ENCODE data around the gene SGF29.
"Not testable (repeated sequence)": the region's sequence is repeated elsewhere in the genome, so short reads cannot be mapped to it uniquely, and the experiment has no call there.

- TF ChIP-seq CTCF (IDR thresholded peaks at IDR 0.05; ENCODE audit: borderline replicate concordance, extremely low read depth, low read length, poor library complexity, severe bottlenecking); EZH2 (IDR thresholded peaks at IDR 0.05; ENCODE audit: borderline replicate concordance, low read depth, low read length, severe bottlenecking): not testable (repeated sequence)
Observed at GRCh38 chr16:28599377-28600285, 45.9 kb downstream of the SGF29 start.

All from DND-41 (cell line).